ENCODE results near the gene APBA2.

Gene APBA2

GRCh38 chr15:28990390-28990789 lies 104.6 kb downstream of the APBA2 start:
- no peak for TF ChIP-seq CTCF (IDR thresholded peaks at IDR 0.05; ENCODE audit: extremely low read depth, insufficient read depth, missing control alignments)
- no peak for DNase-seq (ENCODE audit: low spot score)
- in situ Hi-C loops (cut with MboI; ENCODE audit: low pct_unique_long_range_greater_than_20kb, low sequenced_read_pairs, unreplicated experiment), result no loop called here

- no peak for TF ChIP-seq CTCF (IDR thresholded peaks at IDR 0.05; ENCODE audit: extremely low read depth, insufficient read depth, missing control alignments)
- DNase-seq (ENCODE audit: low spot score), result no peak
- in situ Hi-C loops (cut with MboI; ENCODE audit: low pct_unique_long_range_greater_than_20kb, low sequenced_read_pairs, unreplicated experiment), result no loop called here
These were observed 105.7 kb downstream of the APBA2 start for GRCh38 chr15:28991236-28992171.

GRCh38 chr15:28992336-28992864 lies 106.6 kb downstream of the APBA2 start:
- in situ Hi-C loops (cut with MboI; ENCODE audit: low pct_unique_long_range_greater_than_20kb, low sequenced_read_pairs, unreplicated experiment), result no loop called here
- no peak for TF ChIP-seq CTCF (IDR thresholded peaks at IDR 0.05; ENCODE audit: extremely low read depth, insufficient read depth, missing control alignments)
- DNase-seq (ENCODE audit: low spot score), result no peak

GRCh38 chr15:28993051-28993719 lies 107.4 kb downstream of the APBA2 start:
- TF ChIP-seq CTCF (IDR thresholded peaks at IDR 0.05; ENCODE audit: extremely low read depth, insufficient read depth, missing control alignments), result no peak
- in situ Hi-C loops (cut with MboI; ENCODE audit: low pct_unique_long_range_greater_than_20kb, low sequenced_read_pairs, unreplicated experiment), result no loop called here
- DNase-seq (ENCODE audit: low spot score), result no peak

- TF ChIP-seq CTCF (IDR thresholded peaks at IDR 0.05; ENCODE audit: extremely low read depth, insufficient read depth, missing control alignments), result no peak
- in situ Hi-C loops (cut with MboI; ENCODE audit: low pct_unique_long_range_greater_than_20kb, low sequenced_read_pairs, unreplicated experiment), result no loop called here
- DNase-seq (ENCODE audit: low spot score), result no peak
These were observed 107.9 kb downstream of the APBA2 start for GRCh38 chr15:28993720-28994053.

GRCh38 chr15:28994142-28994830 lies 108.5 kb downstream of the APBA2 start:
- no peak for DNase-seq (ENCODE audit: low spot score)
- in situ Hi-C loops (cut with MboI; ENCODE audit: low pct_unique_long_range_greater_than_20kb, low sequenced_read_pairs, unreplicated experiment), result no loop called here
- TF ChIP-seq CTCF (IDR thresholded peaks at IDR 0.05; ENCODE audit: extremely low read depth, insufficient read depth, missing control alignments), result no peak

Data from GM13977 (cell line).